Neuronal stem cell (in vitro differentiated cells): Measurements from ENCODE around the gene RBM45.
"Not testable (repeated sequence)": the region's sequence is repeated elsewhere in the genome, so short reads cannot be mapped to it uniquely, and the experiment has no call there.

ENCODE experiments used
- DNase-seq: peaks from one replicate; pipeline ENCODE4 v3.0.0-alpha.2; 2013; ENCODE audit warnings: low spot score
- H2AFZ ChIP-seq: one replicate; pipeline ENCODE4 v1.6.1; 2013; ENCODE audit warnings: mild to moderate bottlenecking, low read length, inconsistent platforms
- H2AK5ac ChIP-seq: 2 replicates; pipeline ENCODE4 v1.6.1; 2013; ENCODE audit warnings: low read depth, mild to moderate bottlenecking, inconsistent platforms, low read length, moderate library complexity, mixed read lengths
- H2BK120ac ChIP-seq: 2 replicates; pipeline ENCODE4 v1.6.1; 2013; ENCODE audit warnings: low read depth, mild to moderate bottlenecking, inconsistent platforms, low read length, moderate library complexity, mixed read lengths
- H2BK12ac ChIP-seq: one replicate; pipeline ENCODE4 v1.6.1; 2013; ENCODE audit warnings: low read length, inconsistent platforms
- H2BK15ac ChIP-seq: 2 replicates; pipeline ENCODE4 v1.6.1; 2013; ENCODE audit warnings: mild to moderate bottlenecking, low read length, inconsistent platforms, mixed read lengths
- H2BK5ac ChIP-seq: one replicate; pipeline ENCODE4 v1.6.1; 2013; ENCODE audit warnings: inconsistent platforms, mild to moderate bottlenecking, low read length, moderate library complexity
- H3K14ac ChIP-seq: one replicate; pipeline ENCODE4 v1.6.1; 2013; ENCODE audit warnings: low read length, inconsistent platforms
- H3K18ac ChIP-seq: 2 replicates; pipeline ENCODE4 v1.6.1; 2013; ENCODE audit warnings: low read length, inconsistent platforms
- H3K23ac ChIP-seq: 2 replicates; pipeline ENCODE4 v1.6.1; 2013; ENCODE audit warnings: low read depth, mild to moderate bottlenecking, mixed read lengths, low read length, inconsistent platforms; ENCODE audit not compliant: poor library complexity
- H3K27ac ChIP-seq: replicated peaks from 3 replicates; pipeline ENCODE4 v1.5.1; 2013; ENCODE audit warnings: low read length, inconsistent platforms
- H3K27me3 ChIP-seq, 3 experiments: 2 replicates each; pipeline ENCODE4 v1.6.1; 2013; ENCODE audit warnings: low read length in 3 of 3, mild to moderate bottlenecking in 2 of 3, inconsistent platforms in 1 of 3, low read depth in 1 of 3, mixed read lengths in 1 of 3, moderate library complexity in 1 of 3; ENCODE audit not compliant: control insufficient read depth in 3 of 3, insufficient read depth in 3 of 3
- H3K36me3 ChIP-seq, 2 donors: replicated peaks in 1 of 2; 2 replicates each; pipeline ENCODE4 v1.6.1; 2013; ENCODE audit warnings: low read length in 2 of 2; ENCODE audit not compliant: control insufficient read depth in 2 of 2, insufficient read depth in 2 of 2
- H3K4ac ChIP-seq: 2 replicates; pipeline ENCODE4 v1.6.1; 2013; ENCODE audit warnings: inconsistent platforms, mild to moderate bottlenecking, low read length, moderate library complexity
- H3K4me1 ChIP-seq, 2 donors: 1 replicate in 1 of 2; 2 replicates in 1 of 2; pipeline ENCODE4 v1.6.1; 2013; ENCODE audit warnings: low read length in 2 of 2, low read depth in 1 of 2; ENCODE audit not compliant: control insufficient read depth in 2 of 2, insufficient read depth in 1 of 2
- H3K4me2 ChIP-seq: one replicate; pipeline ENCODE4 v1.6.1; 2013; ENCODE audit warnings: mild to moderate bottlenecking, low read length, inconsistent platforms; ENCODE audit not compliant: insufficient read depth, poor library complexity, severe bottlenecking
- H3K4me3 ChIP-seq, 2 donors: 2 replicates each; pipeline ENCODE4 v1.5.1; 2013; ENCODE audit warnings: low read length in 2 of 2, mild to moderate bottlenecking in 2 of 2, inconsistent platforms in 1 of 2, moderate library complexity in 1 of 2
- H3K79me1 ChIP-seq: one replicate; pipeline ENCODE4 v1.6.1; 2013; ENCODE audit warnings: low read depth, mild to moderate bottlenecking, inconsistent platforms, low read length, moderate library complexity
- H3K9ac ChIP-seq: one replicate; pipeline ENCODE4 v1.6.1; 2013; ENCODE audit warnings: mild to moderate bottlenecking, low read depth, low read length, inconsistent platforms; ENCODE audit not compliant: poor library complexity
- H3K9me3 ChIP-seq, 2 donors: replicated peaks in 1 of 2; 2 replicates each; pipeline versions ENCODE3 to v1.6.1; 2013; ENCODE audit warnings: low read length in 2 of 2, mild to moderate bottlenecking in 2 of 2, inconsistent platforms in 1 of 2, low read depth in 1 of 2, mixed read lengths in 1 of 2, moderate library complexity in 1 of 2; ENCODE audit not compliant: control insufficient read depth in 2 of 2, insufficient read depth in 1 of 2
- H4K8ac ChIP-seq: one replicate; pipeline ENCODE4 v1.6.1; 2013; ENCODE audit warnings: low read depth, mild to moderate bottlenecking, inconsistent platforms, low read length, moderate library complexity
- H4K91ac ChIP-seq: one replicate; pipeline ENCODE4 v1.6.1; 2013; ENCODE audit warnings: low read length, low read depth, mild to moderate bottlenecking, inconsistent platforms; ENCODE audit not compliant: poor library complexity
- WGBS, 2 donors: extraction: QIAGEN DNeasy Blood & Tissue Kit; methylation state at CpG; one replicate each; pipeline ENCODE4 v1.1.7; 2013; ENCODE audit warnings: missing lambda C conversion rate in 2 of 2, mixed read lengths in 1 of 2; ENCODE audit not compliant: insufficient read length in 2 of 2, insufficient replicate concordance in 1 of 2; ENCODE audit errors: extremely low coverage in 2 of 2; 5-methylcytosine and 5-hydroxymethylcytosine counted together

The RBM45 gene

DNA sequence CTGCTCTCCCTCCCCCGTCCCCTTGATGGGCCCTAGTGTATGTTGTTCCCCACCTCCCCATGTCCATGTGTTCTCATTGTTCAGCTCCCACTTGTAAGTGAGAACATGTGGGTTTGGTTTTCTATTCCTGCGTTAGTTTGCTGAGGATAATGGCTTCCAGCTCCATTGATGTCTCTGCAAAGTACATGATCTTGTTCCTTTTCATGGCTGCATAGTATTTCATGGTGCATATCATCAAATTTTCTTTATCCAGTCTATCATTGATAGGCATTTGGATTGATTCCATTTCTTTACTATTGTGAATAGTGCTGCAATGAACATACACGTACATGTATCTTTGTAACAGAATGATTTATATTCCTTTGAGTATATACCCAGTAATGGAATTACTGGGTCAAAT is 33.0 kb upstream of the RBM45 start:
- not testable (repeated sequence) for H3K23ac ChIP-seq, H3K36me3 ChIP-seq, H3K4me3 ChIP-seq, H2BK15ac ChIP-seq, H3K4ac ChIP-seq, H3K14ac ChIP-seq, H3K27ac ChIP-seq, H4K8ac ChIP-seq, H2BK120ac ChIP-seq, H3K9ac ChIP-seq, H2AK5ac ChIP-seq, H3K27me3 ChIP-seq, H3K4me2 ChIP-seq, H3K9me3 ChIP-seq, H4K91ac ChIP-seq, H2BK5ac ChIP-seq, H2AFZ ChIP-seq, H3K4me1 ChIP-seq, DNase-seq, H2BK12ac ChIP-seq, H3K18ac ChIP-seq, H3K79me1 ChIP-seq
- no CpG with 5 or more reads among the region's 3 CpGs for WGBS, 2 donors

DNA sequence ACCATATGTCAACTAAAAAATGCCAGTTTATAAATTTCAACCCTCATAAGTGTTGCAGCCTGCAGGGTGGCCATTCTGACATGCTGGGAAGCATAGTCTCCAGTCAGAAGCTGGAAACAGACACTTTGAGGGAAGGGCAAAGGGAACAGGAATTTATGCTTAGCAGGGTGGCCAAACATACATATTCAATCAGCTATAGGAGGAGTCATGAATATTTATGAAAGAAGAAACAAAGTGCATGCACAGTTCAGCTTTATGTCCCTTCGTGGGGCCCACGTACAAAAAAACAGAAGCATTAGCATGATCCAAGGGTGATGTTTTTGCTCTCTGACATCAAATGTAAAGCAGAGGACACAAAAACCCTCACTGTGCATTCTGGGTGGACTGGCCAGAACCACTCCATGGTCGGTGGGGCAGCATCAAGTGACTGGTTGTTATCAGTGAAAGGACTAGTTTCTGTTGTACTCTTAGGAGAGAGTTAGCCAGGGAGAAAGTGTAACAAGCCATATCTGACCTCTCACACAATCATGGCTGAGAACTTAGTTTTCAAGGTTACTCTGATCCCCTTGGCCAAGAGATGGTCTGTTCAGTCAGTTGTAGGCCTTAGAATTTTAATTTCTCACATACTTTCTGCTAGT is 29.7 kb upstream of the RBM45 start:
- no peaks in the 10 kb centered on the region for H3K27me3 ChIP-seq
- no peaks in the 10 kb centered on the region for H3K36me3 ChIP-seq
- no peak overlapping the region for H2BK5ac ChIP-seq
- no peak overlapping the region for H2BK120ac ChIP-seq
- no peak overlapping the region for H3K14ac ChIP-seq
- no peaks in the 10 kb centered on the region for H3K79me1 ChIP-seq
- no peak overlapping the region for H4K91ac ChIP-seq
- H3K4me3 ChIP-seq, result no peak overlapping the region
- H2BK12ac ChIP-seq, result no peak overlapping the region
- H3K4ac ChIP-seq, result no peak overlapping the region
- H3K4me1 ChIP-seq, result no peaks in the 10 kb centered on the region
- no peak overlapping the region for H3K4me2 ChIP-seq
- H3K9ac ChIP-seq, result no peak overlapping the region
- H3K18ac ChIP-seq, result no peak overlapping the region
- no peak overlapping the region for H4K8ac ChIP-seq
- H2AK5ac ChIP-seq, result no peak overlapping the region
- H3K23ac ChIP-seq, result no peak overlapping the region
- no peak overlapping the region for H3K27ac ChIP-seq
- no CpG with 5 or more reads among the region's 3 CpGs for WGBS, 2 donors
- H3K9me3 ChIP-seq, result peaks cover 0 to 3% of the 10 kb centered on the region in 2 donors
- DNase-seq, result no peak
- H2AFZ ChIP-seq, result no peak overlapping the region
- no peak overlapping the region for H2BK15ac ChIP-seq

DNA sequence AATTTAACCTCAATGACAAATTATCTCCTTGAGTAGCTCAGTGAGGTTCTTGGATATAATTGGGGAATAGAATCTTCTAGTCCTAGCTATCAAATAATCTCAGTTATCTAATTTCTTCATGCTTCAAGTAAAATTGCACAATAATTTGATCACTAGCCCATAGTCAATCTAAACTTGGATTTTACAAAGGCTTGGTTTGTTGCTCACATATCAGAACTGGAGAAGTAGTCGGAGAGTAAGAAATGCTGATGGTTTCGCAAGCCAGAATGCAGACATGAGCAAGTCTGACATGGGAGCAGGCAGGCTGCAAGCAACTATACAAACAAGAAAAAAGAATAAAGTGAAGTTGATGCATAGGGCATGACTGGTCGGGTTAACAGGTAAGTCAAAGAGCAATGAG is 28.0 kb upstream of the RBM45 start:
- Histone ChIP-seq H2AFZ (no peak overlapping the region), H2BK5ac (no peak overlapping the region), H3K4ac (no peak overlapping the region), H2BK15ac (no peak overlapping the region), H3K23ac (no peak overlapping the region), H2AK5ac (no peak overlapping the region), H4K8ac (no peak overlapping the region), H2BK12ac (no peak overlapping the region), H2BK120ac (no peak overlapping the region), H3K27ac (no peak overlapping the region), H3K4me3 (no peak overlapping the region), H3K9me3 (no peaks in the 10 kb centered on the region), H3K18ac (no peak overlapping the region), H3K79me1 (no peaks in the 10 kb centered on the region), H4K91ac (no peak overlapping the region), H3K14ac (no peak overlapping the region), H3K27me3 (peaks cover 0 to under 1% (median 0%) of the 10 kb centered on the region in 3 experiments), H3K4me1 (no peaks in the 10 kb centered on the region), H3K9ac (no peak overlapping the region), H3K4me2 (no peak overlapping the region), H3K36me3 (no peaks in the 10 kb centered on the region)
- no peak for DNase-seq
- WGBS, 2 donors, result no CpG with 5 or more reads among the region's 3 CpGs

DNA sequence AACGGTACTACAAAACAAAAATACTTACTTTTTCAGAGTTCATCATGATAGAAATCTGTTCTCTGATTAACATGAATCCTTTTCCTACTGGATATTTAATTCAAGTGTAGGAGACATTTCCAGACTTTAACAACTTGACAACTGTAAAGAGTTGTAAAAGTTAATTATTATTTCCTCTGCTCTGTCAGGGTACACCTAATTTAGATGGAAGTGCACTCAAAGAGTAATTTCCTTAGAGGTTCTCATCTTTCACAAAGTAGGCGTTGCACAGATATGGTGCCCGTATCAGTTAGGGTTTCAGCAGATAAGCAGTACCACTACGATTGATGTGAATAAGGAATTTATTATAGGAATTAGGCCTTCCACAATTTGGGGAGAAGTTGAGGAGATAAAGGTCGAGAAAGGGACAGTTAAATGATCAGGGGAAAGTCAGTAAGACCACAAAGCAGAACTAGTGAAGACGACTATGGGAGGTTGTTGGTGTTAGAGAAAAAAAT is 23.4 kb upstream of the RBM45 start:
- H3K4me1 ChIP-seq, result no peaks in the 10 kb centered on the region
- H3K27ac ChIP-seq, result no peak overlapping the region
- H4K8ac ChIP-seq, result no peak overlapping the region
- no peak overlapping the region for H2BK120ac ChIP-seq
- no peak overlapping the region for H3K23ac ChIP-seq
- no peak overlapping the region for H2BK15ac ChIP-seq
- H3K4ac ChIP-seq, result no peak overlapping the region
- H3K18ac ChIP-seq, result no peak overlapping the region
- H3K27me3 ChIP-seq, result peaks cover 0 to 9% (median 0%) of the 10 kb centered on the region in 3 experiments
- no peak overlapping the region for H3K4me3 ChIP-seq
- no peaks in the 10 kb centered on the region for H3K9me3 ChIP-seq
- no CpG with 5 or more reads among the region's 6 CpGs for WGBS, 2 donors
- H3K4me2 ChIP-seq, result no peak overlapping the region
- no peaks in the 10 kb centered on the region for H3K36me3 ChIP-seq
- H2BK5ac ChIP-seq, result no peak overlapping the region
- H3K79me1 ChIP-seq, result no peaks in the 10 kb centered on the region
- H2AK5ac ChIP-seq, result no peak overlapping the region
- no peak overlapping the region for H2AFZ ChIP-seq
- no peak overlapping the region for H2BK12ac ChIP-seq
- H4K91ac ChIP-seq, result no peak overlapping the region
- no peak overlapping the region for H3K14ac ChIP-seq
- no peak overlapping the region for H3K9ac ChIP-seq
- no peak for DNase-seq
